Left lung (tissue), 10 donors: ENCODE data around the gene PAX5. TPM values are rescaled to one million over a fixed set of nuclear protein-coding genes. Genes with fewer than 3 reads are reported as not detected.

Experiments used
- ATAC-seq: fragments of 200-7000 bp; cut with Tn5 transposase; one replicate; pipeline ENCODE4 v1.9.1; 2020; ENCODE audit warnings: moderate library complexity
- DNase-seq, 4 donors: peaks; one replicate each; pipeline ENCODE4 v3.0.0-alpha.2; 2013 to 2020
- H3K27ac ChIP-seq, 2 donors: fragments of 200-600 bp; sonication (generic) in 1 of 2; one replicate each; pipeline versions ENCODE4 v1.5.0 to v1.8.0; 2020 to 2021
- H3K27me3 ChIP-seq, 2 donors: fragments of 200-600 bp; sonication (generic) in 1 of 2; one replicate each; pipeline versions ENCODE4 v1.5.0 to v1.8.0; 2020 to 2021
- H3K36me3 ChIP-seq, 2 donors: fragments of 200-600 bp; sonication (generic) in 1 of 2; one replicate each; pipeline versions ENCODE4 v1.5.0 to v1.8.0; 2020 to 2021
- H3K4me1 ChIP-seq, 2 donors: fragments of 200-600 bp; one replicate each; pipeline ENCODE4 v1.8.0; 2021
- H3K4me3 ChIP-seq, 2 donors: fragments of 200-600 bp; sonication (generic) in 1 of 2; one replicate each; pipeline versions ENCODE4 v1.5.0 to v1.8.0; 2020 to 2021; ENCODE audit warnings: mild to moderate bottlenecking in 1 of 2
- H3K9me3 ChIP-seq, 2 donors: fragments of 200-600 bp; sonication (generic) in 1 of 2; one replicate each; pipeline versions ENCODE4 v1.5.0 to v1.8.0; 2020 to 2021
- intact Hi-C, 2 donors: fragments of 100-400 bp; cut with DNase I; formaldehyde crosslinking; loops; one replicate each; pipeline versions ENCODE4 v1.11.2 to v1.14.2; 2022
- polyA plus RNA-seq, 6 donors: library from polyadenylated mRNA; unstranded; fragments of 120-200 nt; gene quantifications; one replicate each; pipeline ENCODE4 v1.2.1, GENCODE V29; 2013; ENCODE audit not compliant: insufficient read length in 6 of 6
- total RNA-seq, 2 donors: library from RNA; stranded (reverse); fragmentation: NEBNext Ultra II Directional; extraction: Animal tissue kit (Norgen Biotek cat#: 25700); gene quantifications; one replicate each; pipeline ENCODE4 v1.2.1, GENCODE V29; 2021
- TF ChIP-seq, protein P1 (sequence below), 2 donors: fragments of 200-600 bp; sonication (generic) in 1 of 2; IDR thresholded peaks; one replicate each; pipeline versions ENCODE4 v1.5.0 to v1.8.0; 2021; ENCODE audit warnings: antibody characterized with exemption in 2 of 2
- donor health status: DM: no; HTN: yes; CAD: no.
- donor health status: DM: no; HTN: no; CAD: no.

The PAX5 gene
- total and polyA plus RNA-seq, 8 donors, result 0.03 to 0.65 (median 0.13) TPM

DNA sequence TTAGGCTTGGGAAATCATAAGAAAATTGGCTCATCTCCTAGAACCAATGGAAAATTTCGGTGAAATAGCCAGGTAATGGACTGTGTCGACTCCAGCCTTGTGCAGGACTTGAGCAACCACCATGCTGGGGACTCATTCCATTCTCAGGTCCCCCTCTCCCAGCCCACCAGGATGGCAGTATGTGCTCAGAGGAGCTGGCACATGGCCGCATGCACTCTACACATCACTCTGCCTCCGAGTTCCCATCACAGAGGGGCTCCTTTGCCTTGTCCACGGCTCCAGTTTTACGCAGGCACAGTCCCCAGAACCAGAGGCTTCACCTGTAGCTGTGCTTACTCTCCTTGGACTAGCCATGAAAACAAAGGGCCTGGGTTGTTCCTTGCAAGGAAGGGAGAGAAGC is 149.3 kb downstream of the PAX5 start:
- Histone ChIP-seq H3K27me3 (peaks cover 0 to 23% of the 10 kb centered on the region in 2 donors), H3K9me3 (no peaks in the 10 kb centered on the region), H3K27ac (no peak overlapping the region), H3K4me3 (no peak overlapping the region), H3K36me3 (no peaks in the 10 kb centered on the region), H3K4me1 (no peaks in the 10 kb centered on the region)
- ATAC-seq (no peak), DNase-seq (no peak)
- intact Hi-C loops, result no loop called here
- TF ChIP-seq, protein P1, sequence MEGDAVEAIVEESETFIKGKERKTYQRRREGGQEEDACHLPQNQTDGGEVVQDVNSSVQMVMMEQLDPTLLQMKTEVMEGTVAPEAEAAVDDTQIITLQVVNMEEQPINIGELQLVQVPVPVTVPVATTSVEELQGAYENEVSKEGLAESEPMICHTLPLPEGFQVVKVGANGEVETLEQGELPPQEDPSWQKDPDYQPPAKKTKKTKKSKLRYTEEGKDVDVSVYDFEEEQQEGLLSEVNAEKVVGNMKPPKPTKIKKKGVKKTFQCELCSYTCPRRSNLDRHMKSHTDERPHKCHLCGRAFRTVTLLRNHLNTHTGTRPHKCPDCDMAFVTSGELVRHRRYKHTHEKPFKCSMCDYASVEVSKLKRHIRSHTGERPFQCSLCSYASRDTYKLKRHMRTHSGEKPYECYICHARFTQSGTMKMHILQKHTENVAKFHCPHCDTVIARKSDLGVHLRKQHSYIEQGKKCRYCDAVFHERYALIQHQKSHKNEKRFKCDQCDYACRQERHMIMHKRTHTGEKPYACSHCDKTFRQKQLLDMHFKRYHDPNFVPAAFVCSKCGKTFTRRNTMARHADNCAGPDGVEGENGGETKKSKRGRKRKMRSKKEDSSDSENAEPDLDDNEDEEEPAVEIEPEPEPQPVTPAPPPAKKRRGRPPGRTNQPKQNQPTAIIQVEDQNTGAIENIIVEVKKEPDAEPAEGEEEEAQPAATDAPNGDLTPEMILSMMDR (IDR thresholded peaks at IDR 0.05), result no peak

DNA sequence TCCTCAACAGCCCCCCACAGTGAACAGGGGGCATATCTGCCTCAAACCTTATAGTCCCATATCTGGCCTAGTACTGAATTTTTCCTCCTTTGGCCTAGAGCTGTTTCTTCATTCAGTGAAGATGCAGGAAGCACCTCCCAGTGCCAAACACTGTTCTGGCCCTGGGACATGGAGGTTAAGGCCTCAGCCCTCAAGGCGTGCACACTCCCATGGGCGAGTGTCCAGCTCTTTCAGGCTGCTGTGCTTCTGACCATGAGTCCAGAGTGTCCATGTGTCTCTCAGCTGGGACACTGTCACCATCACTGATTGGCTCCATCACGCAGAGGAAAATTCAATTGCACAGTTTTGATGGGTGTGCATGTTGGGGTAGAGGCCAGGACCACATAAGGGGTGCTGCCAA is 151.5 kb downstream of the PAX5 start:
- DNase-seq (no peak), ATAC-seq (no peak)
- Histone ChIP-seq H3K36me3 (no peaks in the 10 kb centered on the region), H3K4me3 (no peak overlapping the region), H3K27ac (no peak overlapping the region), H3K4me1 (no peaks in the 10 kb centered on the region), H3K27me3 (peaks cover 0 to 23% of the 10 kb centered on the region in 2 donors), H3K9me3 (no peaks in the 10 kb centered on the region)
- TF ChIP-seq, protein P1 (IDR thresholded peaks at IDR 0.05), result no peak
- intact Hi-C loops, result no loop called here

DNA sequence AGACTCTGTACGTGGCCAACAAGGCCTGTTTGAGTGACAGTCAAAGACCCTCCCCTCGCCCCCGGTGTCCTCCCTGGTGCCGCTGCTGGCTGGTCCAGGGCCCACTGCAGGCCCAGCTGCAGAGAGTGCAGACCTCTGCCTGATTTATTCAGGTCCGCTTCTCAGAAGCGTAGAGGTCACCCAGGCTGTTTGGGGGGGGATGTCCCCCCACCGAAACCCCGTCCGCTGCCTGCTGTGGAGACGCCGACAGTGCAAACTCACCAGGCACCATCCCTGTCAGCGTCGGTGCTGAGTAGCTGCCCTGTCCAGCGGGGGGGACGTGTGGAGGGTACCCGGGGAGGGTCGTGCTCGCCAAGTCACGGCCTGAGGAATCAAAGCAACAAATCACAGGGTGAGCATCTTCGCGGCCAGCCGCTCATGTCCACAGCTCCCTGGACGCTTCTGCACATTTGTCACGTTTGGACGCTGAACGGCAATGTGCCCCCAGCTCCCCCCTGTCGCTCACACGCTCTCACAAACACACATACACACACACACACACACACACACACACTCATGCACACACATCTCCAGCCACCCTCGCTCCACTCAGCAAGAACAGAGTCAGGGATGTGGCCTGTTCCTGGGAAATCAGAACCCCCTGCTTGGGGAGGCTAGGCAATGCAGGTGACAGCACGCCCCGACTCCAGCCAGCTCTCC is 152.2 kb downstream of the PAX5 start:
- Histone ChIP-seq H3K4me3 (no peak overlapping the region), H3K36me3 (no peaks in the 10 kb centered on the region), H3K9me3 (no peaks in the 10 kb centered on the region), H3K27ac (no peak overlapping the region), H3K27me3 (peaks cover 0 to 26% of the 10 kb centered on the region in 2 donors), H3K4me1 (no peaks in the 10 kb centered on the region)
- DNase-seq, result no peak
- ATAC-seq, result no peak
- intact Hi-C loops, result no loop called here
- TF ChIP-seq, protein P1 (IDR thresholded peaks at IDR 0.05), result no peak

DNA sequence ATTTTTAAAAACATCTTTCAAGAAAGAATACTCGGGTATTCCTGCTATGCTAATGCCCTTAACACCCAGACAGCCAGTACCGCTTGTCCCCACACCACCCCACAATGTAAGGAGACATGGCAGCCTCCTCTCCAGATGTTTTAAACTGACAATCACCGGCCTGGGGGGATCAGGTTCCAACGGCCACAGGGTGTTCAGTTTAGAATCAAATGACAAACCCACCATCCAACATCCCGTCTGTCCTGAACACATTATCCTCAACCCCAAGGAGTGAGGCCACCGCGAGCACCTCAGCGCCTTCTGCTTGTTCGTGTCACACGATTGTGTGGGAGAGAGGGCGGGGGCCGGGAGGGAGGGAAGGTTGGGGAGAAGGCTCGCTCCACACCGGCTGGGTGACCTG is 152.8 kb downstream of the PAX5 start:
- DNase-seq (no peak), ATAC-seq (no peak)
- Histone ChIP-seq H3K27me3 (peaks cover 0 to 26% of the 10 kb centered on the region in 2 donors), H3K9me3 (no peaks in the 10 kb centered on the region), H3K36me3 (no peaks in the 10 kb centered on the region), H3K4me3 (no peak overlapping the region), H3K27ac (no peak overlapping the region), H3K4me1 (no peaks in the 10 kb centered on the region)
- intact Hi-C loops, result no loop called here
- TF ChIP-seq, protein P1 (IDR thresholded peaks at IDR 0.05), result no peak

DNA sequence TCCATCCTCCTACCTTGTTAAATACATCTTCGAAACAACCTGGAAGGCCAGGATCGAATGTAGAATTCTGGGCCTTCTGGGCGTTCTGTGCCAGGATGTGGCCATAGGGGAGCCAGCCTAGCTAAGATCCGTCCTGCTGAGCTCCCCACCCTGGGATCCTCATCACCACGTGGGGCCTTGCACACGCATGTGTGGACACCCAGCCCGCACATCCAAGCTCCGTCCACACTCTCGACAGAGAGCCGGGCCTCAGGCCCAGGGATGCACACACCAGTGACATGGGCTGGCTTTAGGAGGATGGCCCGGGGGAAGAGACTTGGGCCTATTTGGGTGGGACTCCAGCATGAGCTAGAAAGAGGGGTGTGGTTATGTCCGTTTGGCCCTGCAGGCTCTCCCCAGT is 154.0 kb downstream of the PAX5 start:
- peaks cover 0 to 25% of the 10 kb centered on the region in 2 donors for H3K27me3 ChIP-seq
- DNase-seq, result peak in 1 of 4 donors; percentile 63
- H3K36me3 ChIP-seq, result no peaks in the 10 kb centered on the region
- no peaks in the 10 kb centered on the region for H3K4me1 ChIP-seq
- no peaks in the 10 kb centered on the region for H3K9me3 ChIP-seq
- H3K4me3 ChIP-seq, result no peak overlapping the region
- no peak for ATAC-seq
- intact Hi-C loops, result no loop called here
- H3K27ac ChIP-seq, result no peak overlapping the region
- TF ChIP-seq, protein P1 (IDR thresholded peaks at IDR 0.05), result no peak
